ENCODE results near the gene SPACA7. TPM values are rescaled to one million over a fixed set of nuclear protein-coding genes. Genes with fewer than 3 reads are reported as not detected.

SPACA7 gene
- total RNA-seq, 1 donor from 2014 or later, result not detected

DNA sequence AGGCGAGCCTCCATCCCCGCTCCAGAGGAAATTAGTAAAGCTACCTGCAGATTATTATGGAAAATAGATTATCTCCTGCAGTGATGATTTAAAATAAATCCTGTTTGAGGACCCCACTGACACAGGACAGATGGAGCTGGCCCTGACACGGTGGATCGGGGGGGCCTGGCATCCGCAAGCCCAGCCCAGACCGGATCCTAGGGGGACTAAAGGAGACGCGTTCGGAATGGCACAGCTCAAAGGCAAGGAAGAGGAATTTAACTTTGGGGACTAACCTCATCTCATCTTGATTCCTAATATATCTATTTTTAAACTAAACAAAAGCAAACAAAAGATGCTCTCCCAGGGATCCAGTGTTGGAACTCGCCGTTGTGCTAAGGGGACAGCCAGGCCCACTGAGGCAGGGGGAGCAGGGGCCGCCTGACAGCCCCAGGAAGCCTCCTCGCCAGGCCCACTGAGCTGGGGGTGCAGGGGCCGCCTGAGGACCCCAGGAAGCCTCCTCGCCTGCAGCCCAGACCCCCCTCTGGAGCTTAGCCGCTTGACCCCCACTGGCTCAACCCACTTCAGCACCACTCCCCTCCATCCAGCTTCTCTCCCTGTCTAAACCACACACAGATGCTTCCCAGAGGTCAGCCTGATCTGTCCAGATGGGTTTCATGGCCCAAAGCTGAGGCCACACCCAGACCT lies 78.6 kb downstream of the SPACA7 start:
- ATAC-seq (no peak), DNase-seq (no peak)
- intact Hi-C loops (cut with micrococcal nuclease), result no loop called here

GRCh38 chr13:112455476-112456059 lies 79.4 kb downstream of the SPACA7 start:
- DNase-seq, result no peak
- intact Hi-C loops (cut with micrococcal nuclease), result no loop called here
- no peak for ATAC-seq

DNA sequence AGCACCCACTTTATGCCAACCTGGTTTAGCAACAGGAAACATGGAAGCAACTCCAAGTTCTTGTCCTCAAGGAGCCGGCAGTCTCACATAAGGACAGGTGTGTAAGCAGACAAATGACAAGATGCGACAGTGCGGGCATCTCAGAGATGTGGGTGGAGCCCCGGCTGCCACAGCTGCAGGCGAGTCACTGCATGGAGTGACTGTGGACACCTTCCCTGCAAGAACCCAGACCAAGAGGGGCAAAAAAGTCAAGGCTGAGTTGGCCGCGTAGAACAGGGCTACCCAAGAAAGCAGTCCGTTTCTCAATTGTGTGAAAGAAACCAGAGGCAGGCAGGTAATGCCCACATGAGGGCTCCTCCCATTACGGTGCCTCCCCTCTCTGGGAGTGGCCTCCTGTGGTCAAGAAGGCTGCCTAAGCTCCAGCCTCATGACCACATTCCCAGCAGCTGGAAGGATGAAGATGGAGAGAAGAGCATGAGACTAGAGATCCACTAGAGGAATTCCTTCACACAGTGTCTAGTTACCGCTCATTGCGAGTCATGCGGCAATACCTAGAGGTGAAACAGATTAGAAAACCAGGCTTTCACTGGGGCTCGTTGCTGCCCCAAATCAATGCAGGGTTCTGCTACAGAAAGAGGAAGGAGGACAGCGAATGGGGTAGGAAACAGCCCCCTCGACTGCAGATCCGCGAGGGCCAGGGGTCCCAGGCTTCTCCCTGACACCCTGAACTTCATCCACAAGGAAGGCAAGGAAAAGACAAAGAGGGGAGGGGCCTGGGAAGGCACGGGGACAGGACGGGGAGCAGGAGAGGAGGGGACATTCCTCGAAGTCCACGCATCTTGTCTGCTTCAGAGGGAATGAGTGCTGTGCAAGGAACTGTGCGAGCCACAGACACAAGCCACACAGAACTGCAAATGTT lies 80.2 kb downstream of the SPACA7 start:
- ATAC-seq, result no peak
- intact Hi-C loops (cut with micrococcal nuclease), result no loop called here
- no peak for DNase-seq

DNA sequence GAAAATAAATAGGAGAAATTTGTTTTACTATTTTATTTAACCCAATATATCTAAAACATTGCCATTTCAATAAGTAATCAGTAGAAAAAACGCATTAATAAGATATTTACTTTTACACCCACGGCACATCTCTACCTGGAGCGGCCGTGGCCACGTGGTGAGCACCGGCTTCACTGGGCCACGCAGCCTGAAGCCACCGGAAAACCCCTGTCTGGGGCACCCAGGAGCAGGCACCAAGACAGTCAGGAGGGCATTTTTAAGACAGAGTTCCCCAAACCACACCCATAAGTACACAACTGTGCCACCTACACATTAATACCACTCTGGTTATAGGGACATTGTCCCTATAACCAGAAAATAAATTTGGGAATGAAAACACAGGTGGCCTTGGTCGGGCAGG lies 80.9 kb downstream of the SPACA7 start:
- DNase-seq (no peak), ATAC-seq (no peak)
- intact Hi-C loops (cut with micrococcal nuclease), result no loop called here

DNA sequence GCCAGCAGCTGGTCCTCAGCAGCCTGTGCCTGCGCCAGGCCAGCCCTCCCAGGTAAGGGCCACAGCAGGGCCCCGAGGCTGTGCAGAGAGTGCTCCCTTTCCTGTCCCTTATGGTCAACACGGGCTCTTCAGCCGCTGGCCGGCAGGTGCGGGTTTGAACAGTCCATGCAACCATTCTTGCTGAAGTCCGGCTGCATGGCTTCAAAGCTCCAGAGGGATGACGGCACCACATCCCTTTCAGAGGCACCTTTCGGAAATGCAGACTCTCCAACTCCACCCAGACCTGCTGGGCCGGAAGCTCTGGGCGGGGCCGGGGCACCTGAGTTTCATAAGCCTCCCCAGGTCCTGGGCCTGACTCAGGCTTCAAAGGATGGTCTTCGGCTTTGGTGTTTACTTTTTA lies 81.3 kb downstream of the SPACA7 start:
- peak; percentile 14 for DNase-seq
- intact Hi-C loops (cut with micrococcal nuclease), result no loop called here

GRCh38 chr13:112462408-112462807 lies 86.3 kb downstream of the SPACA7 start:
- ATAC-seq (no peak), DNase-seq (no peak)
- intact Hi-C loops (cut with micrococcal nuclease), result no loop called here

More for the DNA sequence above, 81.3 kb downstream of the SPACA7 start:
- ATAC-seq, result no peak

GRCh38 chr13:112464720-112465119 lies 88.6 kb downstream of the SPACA7 start:
- DNase-seq (no peak), ATAC-seq (no peak)
- intact Hi-C loops (cut with micrococcal nuclease), result no loop called here

DNA sequence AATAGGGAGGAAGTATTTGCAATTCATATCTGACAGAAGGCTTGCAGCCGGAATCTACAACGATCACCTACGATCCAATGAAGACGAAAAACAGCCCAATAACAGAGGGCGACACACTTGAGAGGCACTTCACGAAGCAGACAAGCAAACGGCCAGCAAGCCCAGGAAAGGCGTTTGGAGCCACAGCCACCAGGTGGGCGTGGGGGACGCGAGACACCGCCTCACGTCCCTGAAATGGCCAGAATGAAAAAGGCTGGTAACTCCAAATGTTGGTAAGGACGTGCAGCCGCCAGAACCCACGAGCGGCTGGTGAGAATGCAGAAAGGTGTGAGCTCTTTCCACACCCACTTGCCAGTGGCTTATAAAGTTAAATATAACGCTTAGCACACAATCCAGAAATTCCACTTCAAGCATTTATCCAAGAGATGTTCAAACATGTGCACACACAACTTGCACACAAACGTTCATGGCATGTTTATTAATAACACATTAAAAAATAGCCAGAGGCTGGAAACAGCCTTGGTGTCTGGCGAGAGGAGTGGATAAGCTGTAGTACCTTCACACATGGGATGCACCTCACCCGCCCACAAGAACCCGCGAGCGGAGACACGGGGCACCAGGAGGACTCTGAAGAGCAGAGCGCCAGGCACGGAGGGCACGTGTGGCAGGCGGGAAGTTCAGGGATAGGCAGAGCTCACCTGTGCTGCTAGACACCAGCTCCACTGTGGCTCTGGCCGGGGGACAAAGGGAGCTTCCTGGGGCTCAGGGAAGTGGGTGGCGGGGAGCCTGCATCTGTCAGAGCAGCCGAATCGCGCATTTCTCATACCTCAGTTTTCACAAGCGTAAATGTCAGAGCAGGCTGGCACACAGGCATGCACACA lies 89.3 kb downstream of the SPACA7 start:
- intact Hi-C loops (cut with micrococcal nuclease), result no loop called here
- no peak for DNase-seq
- ATAC-seq, result no peak

- DNase-seq, result no peak
Measured at GRCh38 chr13:112466132-112467058, 90.2 kb downstream of the SPACA7 start.

GRCh38 chr13:112467236-112467635 lies 91.1 kb downstream of the SPACA7 start:
- no peak for DNase-seq
- intact Hi-C loops (cut with micrococcal nuclease), result no loop called here
- no peak for ATAC-seq

More at GRCh38 chr13:112466132-112467058, 90.2 kb downstream of the SPACA7 start:
- intact Hi-C loops (cut with micrococcal nuclease), result no loop called here
- ATAC-seq, result no peak

DNA sequence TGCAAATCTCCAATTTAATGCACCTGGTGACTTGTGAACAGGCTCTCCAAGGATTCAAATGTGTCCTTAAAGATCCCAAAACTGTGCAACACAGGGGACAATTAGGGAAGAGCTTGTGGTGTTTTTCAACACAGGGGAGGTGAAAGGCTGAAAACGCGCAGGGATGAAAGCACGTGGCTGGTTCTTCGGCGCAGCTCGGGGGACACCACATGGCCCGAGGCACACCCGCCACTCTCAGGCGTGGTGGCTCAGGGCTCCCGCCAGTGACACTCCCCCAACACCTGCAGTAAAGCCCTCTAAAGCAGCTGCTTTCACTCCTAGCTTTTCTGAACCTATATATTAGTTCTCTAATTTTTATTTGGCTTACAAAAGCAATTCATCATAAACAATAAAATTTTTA lies 91.9 kb downstream of the SPACA7 start:
- no peak for ATAC-seq
- intact Hi-C loops (cut with micrococcal nuclease), result no loop called here
- DNase-seq, result no peak

- DNase-seq (no peak), ATAC-seq (no peak)
- intact Hi-C loops (cut with micrococcal nuclease), result no loop called here
Measured at GRCh38 chr13:112469071-112469745, 93.1 kb downstream of the SPACA7 start.

DNA sequence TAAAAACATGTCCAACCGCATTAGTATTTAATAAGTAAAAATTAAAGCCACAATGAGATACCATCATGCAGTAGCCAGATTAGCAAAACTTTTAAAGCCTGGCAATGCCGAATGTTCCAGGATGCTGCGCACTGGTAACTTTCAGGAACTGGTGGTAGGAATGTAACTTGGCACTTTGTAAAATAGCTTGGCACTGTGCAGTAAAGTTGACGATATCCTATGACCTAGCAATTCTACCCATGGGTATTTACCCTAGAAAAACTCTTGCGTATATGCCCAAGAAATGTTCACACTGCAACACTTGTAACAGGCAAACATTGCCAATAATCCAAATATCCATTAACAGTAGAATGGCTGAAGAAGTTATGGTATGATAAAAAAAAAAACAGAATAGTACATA lies 97.7 kb downstream of the SPACA7 start:
- intact Hi-C loops (cut with micrococcal nuclease), result no loop called here
- DNase-seq, result no peak
- ATAC-seq, result no peak

DNA sequence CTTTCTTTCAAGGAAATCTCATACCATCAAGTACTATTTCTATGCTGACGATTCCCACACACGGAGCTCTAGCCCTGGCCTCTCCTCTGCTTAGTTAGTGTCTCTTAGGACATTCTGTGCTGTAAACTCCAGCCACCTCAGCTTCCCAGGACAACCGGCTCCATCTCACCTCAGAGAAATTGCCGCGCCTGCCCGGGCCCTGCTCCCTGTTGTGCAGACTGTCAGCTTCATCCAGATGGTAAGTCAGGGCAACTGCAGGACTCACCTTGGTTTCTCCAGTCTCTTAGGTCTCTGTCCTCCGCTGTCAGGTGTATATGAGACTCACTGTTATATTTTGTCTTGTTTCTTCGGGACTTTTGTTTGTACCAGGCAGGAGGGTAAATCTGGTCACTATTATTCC lies 98.7 kb downstream of the SPACA7 start:
- ATAC-seq (no peak), DNase-seq (no peak)
- intact Hi-C loops (cut with micrococcal nuclease), result no loop called here

- DNase-seq (no peak), ATAC-seq (no peak)
- intact Hi-C loops (cut with micrococcal nuclease), result no loop called here
Measured at GRCh38 chr13:112475889-112476288, 99.7 kb downstream of the SPACA7 start.

DNA sequence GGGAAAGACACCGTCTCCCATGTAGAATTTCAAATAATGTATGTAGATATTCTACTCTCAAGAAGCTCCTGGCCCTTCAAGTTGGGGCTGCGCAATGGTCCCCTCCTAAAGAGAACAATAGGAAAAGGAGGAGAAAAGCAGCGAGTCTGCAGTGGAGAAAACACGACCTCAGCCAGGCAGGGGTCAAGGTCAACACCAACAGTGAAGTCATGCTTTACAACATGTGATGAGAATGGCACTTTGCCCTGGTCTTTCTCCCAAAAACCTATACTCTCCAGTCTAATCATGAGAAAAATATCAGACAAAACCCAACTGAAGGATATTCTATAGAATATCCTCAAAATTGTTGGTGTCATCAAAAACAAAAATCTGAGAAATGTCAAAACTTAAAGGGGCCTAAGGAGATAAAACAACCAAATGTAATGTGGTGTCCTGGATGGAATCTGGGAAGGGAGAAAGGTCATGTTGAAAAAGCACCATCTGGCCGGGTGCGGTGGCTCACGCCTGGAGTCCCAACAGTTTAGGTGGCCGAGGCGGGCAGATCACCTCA lies 101.0 kb downstream of the SPACA7 start:
- no peak for DNase-seq
- ATAC-seq, result no peak
- intact Hi-C loops (cut with micrococcal nuclease), result no loop called here

DNA sequence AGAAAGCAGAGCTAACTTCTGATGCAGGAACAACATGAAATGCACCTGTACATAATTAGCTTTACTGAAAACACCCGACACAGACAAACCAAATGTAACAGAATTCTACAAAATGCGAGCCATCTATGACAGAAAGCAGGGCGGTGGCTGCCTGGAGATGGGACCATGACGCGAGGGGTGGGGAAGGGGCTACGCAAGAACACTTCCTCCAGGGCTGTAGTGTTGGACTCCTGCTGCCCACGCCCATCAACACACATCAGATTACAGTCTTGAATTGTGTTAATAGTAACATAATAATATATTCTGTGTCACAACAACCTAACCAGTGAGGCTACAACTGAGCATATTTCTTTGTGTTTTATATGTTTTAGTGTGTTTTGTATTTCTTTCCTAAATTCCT lies 103.2 kb downstream of the SPACA7 start:
- intact Hi-C loops (cut with micrococcal nuclease), result no loop called here
- DNase-seq (no peak), ATAC-seq (no peak)

Data from left ventricle myocardium superior (tissue), 1 donor.